Pancreas (tissue), 10 donors: ENCODE results near the gene ACD. TPM values are rescaled to one million over a fixed set of nuclear protein-coding genes. Genes with fewer than 3 reads are reported as not detected.

Experiments
- ATAC-seq, 4 donors: fragments of 200-7000 bp; cut with Tn5 transposase; one replicate each; pipeline versions ENCODE4 v1.8.0 to v1.9.1; 2020; ENCODE audit warnings: mild to moderate bottlenecking in 4 of 4, moderate library complexity in 4 of 4
- DNase-seq, 6 donors: peaks; one replicate each; pipeline ENCODE4 v3.0.0-alpha.2; 2020
- FAIRE-seq: peaks from 2 replicates; lab custom pipeline; 2012; peaks lifted over from hg19 to GRCh38; lab: Jason Lieb, UNC
- H3K27ac ChIP-seq, 4 donors: fragments of 200-600 bp; sonication (generic); 1 replicate in 3 of 4; 2 replicates in 1 of 4; pipeline versions ENCODE4 v1.5.0 to v1.8.0; 2020
- H3K27me3 ChIP-seq, 4 donors: fragments of 200-600 bp; one replicate each; pipeline ENCODE4 v1.8.0; 2021
- H3K36me3 ChIP-seq, 3 donors: fragments of 200-600 bp; sonication (generic) in 1 of 3; one replicate each; pipeline versions ENCODE4 v1.5.0 to v1.8.0; 2020 to 2021
- H3K4me1 ChIP-seq, 3 donors: fragments of 200-600 bp; one replicate each; pipeline ENCODE4 v1.8.0; 2021
- H3K4me3 ChIP-seq, 4 donors: fragments of 200-600 bp; sonication (generic) in 2 of 4; one replicate each; pipeline versions ENCODE4 v1.5.0 to v1.8.0; 2020 to 2021
- H3K9me3 ChIP-seq, 4 donors: fragments of 200-600 bp; one replicate each; pipeline ENCODE4 v1.8.0; 2021
- CTCF ChIP-seq, 4 donors: fragments of 200-600 bp; sonication (generic) in 3 of 4; IDR thresholded peaks; one replicate each; pipeline versions ENCODE4 v1.5.0 to v1.8.0; 2021; ENCODE audit warnings: antibody characterized with exemption in 4 of 4
- WGBS, 2 donors: extraction: QIAGEN DNeasy Blood & Tissue Kit; methylation state at CpG; one replicate each; pipeline ENCODE4 v1.1.7; 2013; 5-methylcytosine and 5-hydroxymethylcytosine counted together
- intact Hi-C, 3 donors: fragments of 100-400 bp; cut with DNase I; formaldehyde crosslinking; loops; one replicate each; pipeline versions ENCODE4 v1.11.1 to v1.14.2; 2022
- polyA plus RNA-seq, 2 donors: library from polyadenylated mRNA; stranded (reverse); fragments of 200-250 nt; gene quantifications; one replicate each; pipeline ENCODE4 v1.2.3, GENCODE V29; 2013
- total RNA-seq, 6 donors: library from RNA; stranded (reverse); fragmentation: NEBNext Ultra II Directional in 4 of 6; extraction: Animal tissue kit (Norgen Biotek cat#: 25700) in 4 of 6; gene quantifications; one replicate each; pipeline versions ENCODE4 v1.2.1 to v1.2.4, GENCODE V29; 2021 to 2023
- donor health status: healthy with polysubstance abuse.
- donor health status: DM: no; HTN: no; CAD: no; lungs with moderate emphysema.
- donor health status: DM: no; HTN: no; CAD: no.
- donor health status: control.
- donor health status: control.
- donor health status: Bipolar disorder and iron deficiency.
- donor health status: DM: yes; HTN: yes; CAD: no.
- donor health status: DM: no; HTN: no; CAD: no.
- donor health status: DM: no; HTN: no; CAD: no.
- donor health status: DM: yes; HTN: yes; CAD: no.

Gene ACD
- total and polyA plus RNA-seq, 8 donors = 6.6 to 29.0 (median 10.2) TPM

- intact Hi-C loops = no loop called here
- H3K27ac ChIP-seq = no peak overlapping the region
- DNase-seq (peak in 1 of 6 donors; percentile 62), FAIRE-seq (no peak), ATAC-seq (no peak)
- H3K36me3 ChIP-seq = no peaks in the 10 kb centered on the region
- H3K4me3 ChIP-seq = no peak overlapping the region
- H3K4me1 ChIP-seq = no peaks in the 10 kb centered on the region
- H3K27me3 ChIP-seq = peaks cover 0 to 7% (median 0%) of the 10 kb centered on the region in 4 donors
- 62 to 78% methylated on average over 15 of the region's 15 CpGs for WGBS, 2 donors
- no peak for TF ChIP-seq CTCF (IDR thresholded peaks at IDR 0.05)
- no peaks in the 10 kb centered on the region for H3K9me3 ChIP-seq
These were observed 12.9 kb downstream of the ACD start for GRCh38 chr16:67647111-67647651.

GRCh38 chr16:67645397-67646121 is 14.5 kb downstream of the ACD start:
- no peak overlapping the region for H3K27ac ChIP-seq
- intact Hi-C loops = no loop called here
- no peak for TF ChIP-seq CTCF (IDR thresholded peaks at IDR 0.05)
- no peaks in the 10 kb centered on the region for H3K4me1 ChIP-seq
- FAIRE-seq (no peak), DNase-seq (peak in 1 of 6 donors; percentile 64), ATAC-seq (no peak)
- no peaks in the 10 kb centered on the region for H3K9me3 ChIP-seq
- H3K27me3 ChIP-seq = peaks cover 0 to 7% (median 0%) of the 10 kb centered on the region in 4 donors
- 81 to 83% methylated on average over 13 to 15 of the region's 15 CpGs for WGBS, 2 donors
- H3K36me3 ChIP-seq = no peaks in the 10 kb centered on the region
- H3K4me3 ChIP-seq = peak overlapping the region in 1 of 4 donors; percentile 43

- H3K27me3 ChIP-seq = peaks cover 0 to 7% (median 0%) of the 10 kb centered on the region in 4 donors
- WGBS, 2 donors = 82 to 85% methylated on average over 9 of the region's 9 CpGs
- FAIRE-seq (no peak), DNase-seq (peak in 1 of 6 donors; percentile 24), ATAC-seq (no peak)
- intact Hi-C loops = no loop called here
- no peaks in the 10 kb centered on the region for H3K36me3 ChIP-seq
- H3K9me3 ChIP-seq = no peaks in the 10 kb centered on the region
- no peak for TF ChIP-seq CTCF (IDR thresholded peaks at IDR 0.05)
- H3K4me1 ChIP-seq = no peaks in the 10 kb centered on the region
- H3K4me3 ChIP-seq = no peak overlapping the region
- H3K27ac ChIP-seq = no peak overlapping the region
These were observed 16.0 kb downstream of the ACD start for GRCh38 chr16:67644038-67644437.

GRCh38 chr16:67641779-67642708 is 18.0 kb downstream of the ACD start:
- intact Hi-C loops = no loop called here
- no peaks in the 10 kb centered on the region for H3K27me3 ChIP-seq
- 37 to 38% methylated on average over 10 of the region's 10 CpGs for WGBS, 2 donors
- H3K9me3 ChIP-seq = no peaks in the 10 kb centered on the region
- peak in 4 of 6 donors; percentile 60 to 79 (median 70) for DNase-seq
- peak; percentile 47 to 82 (median 66) for ATAC-seq
- H3K27ac ChIP-seq = no peak overlapping the region
- no peak for FAIRE-seq
- no peaks in the 10 kb centered on the region for H3K4me1 ChIP-seq
- TF ChIP-seq CTCF (IDR thresholded peaks at IDR 0.05) = no peak
- peaks cover 0 to 19% (median 1%) of the 10 kb centered on the region in 3 donors for H3K36me3 ChIP-seq
- no peak overlapping the region for H3K4me3 ChIP-seq
